ENCODE data around the gene PTPRT.

Gene PTPRT

DNA sequence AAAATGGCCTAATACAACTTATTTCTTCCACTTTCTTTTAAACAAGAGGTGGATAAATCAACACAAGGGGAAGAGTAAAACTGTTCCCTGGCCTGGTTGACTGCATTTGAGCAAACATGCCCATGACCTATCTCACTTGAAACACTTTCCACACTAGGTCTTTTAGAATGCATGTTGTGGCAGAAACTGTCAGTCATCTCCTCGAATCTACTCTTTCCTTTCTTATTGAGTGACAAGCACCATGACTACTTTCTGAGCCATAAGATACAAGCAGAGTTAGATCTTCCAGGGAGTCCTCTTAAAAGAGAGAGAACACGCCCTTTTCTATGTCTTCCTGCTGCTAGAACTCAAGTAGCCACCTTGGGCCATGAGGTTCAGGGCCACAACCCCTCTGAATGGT is 66.5 kb downstream of the PTPRT start:
- no peak for DNase-seq (ENCODE audit: low read depth, low spot score)

- no peak for DNase-seq (ENCODE audit: low read depth, low spot score)
These were observed 70.0 kb downstream of the PTPRT start for GRCh38 chr20:43119720-43120119.

- DNase-seq (ENCODE audit: low read depth, low spot score): peak; percentile 6
These were observed 87.3 kb downstream of the PTPRT start for GRCh38 chr20:43102394-43102793.

GRCh38 chr20:43096931-43097260 is 92.8 kb downstream of the PTPRT start:
- DNase-seq (ENCODE audit: low read depth, low spot score): peak; percentile 1

GRCh38 chr20:43096126-43096930 is 93.4 kb downstream of the PTPRT start:
- DNase-seq (ENCODE audit: low read depth, low spot score): peak; percentile 32

GRCh38 chr20:43095034-43095433 is 94.7 kb downstream of the PTPRT start:
- no peak for DNase-seq (ENCODE audit: low read depth, low spot score)

DNA sequence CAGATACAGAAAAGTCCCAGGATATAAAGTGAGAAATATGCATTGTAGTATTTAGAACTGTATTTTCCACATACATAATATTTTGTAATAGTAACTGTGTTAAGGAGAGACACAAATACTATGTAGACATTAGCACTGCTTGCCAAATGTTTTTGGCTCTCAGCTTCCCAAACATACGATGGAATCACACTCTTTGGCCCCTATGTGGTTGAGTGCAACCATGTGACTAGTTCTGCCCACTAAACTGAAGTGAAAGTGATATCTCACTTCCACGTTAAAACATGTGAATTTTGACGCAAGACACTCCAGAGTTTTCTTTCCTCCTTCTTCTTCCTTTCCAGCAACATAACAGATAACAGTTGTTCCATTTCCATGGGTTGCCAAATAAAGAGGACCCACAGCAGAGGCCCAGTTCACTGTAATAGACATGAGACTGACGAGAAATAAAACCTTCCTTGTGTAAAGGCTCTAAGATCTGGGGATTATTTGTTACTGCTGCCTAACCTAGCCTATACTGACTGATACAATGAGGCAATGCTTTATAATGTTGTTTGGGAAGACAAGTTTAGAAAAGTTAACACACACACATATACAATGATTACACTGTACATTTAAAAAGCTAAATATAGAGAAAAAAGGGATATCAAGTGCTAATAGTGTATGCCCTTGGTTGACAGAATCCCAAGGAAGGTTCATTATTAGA is 97.2 kb downstream of the PTPRT start:
- DNase-seq (ENCODE audit: low read depth, low spot score): no peak

DNA sequence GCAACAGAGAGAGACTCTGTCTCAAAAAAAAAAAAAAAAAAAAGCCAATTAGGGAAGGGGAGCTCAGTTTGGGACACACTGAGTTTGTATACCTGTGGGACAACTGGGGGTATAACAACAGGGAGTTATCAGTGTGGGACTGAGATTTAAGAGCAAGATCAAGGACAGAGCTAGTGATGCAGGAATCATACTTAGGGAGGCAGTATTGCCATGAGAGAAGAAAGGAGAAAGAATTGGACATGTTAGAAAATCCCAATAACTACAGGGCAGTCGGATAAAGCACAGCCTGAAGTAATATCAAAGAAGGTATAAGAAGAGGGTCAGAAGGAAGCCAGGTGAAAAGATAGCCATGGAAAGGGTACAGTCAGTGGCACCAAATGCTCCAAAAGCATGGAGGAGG is 121.2 kb downstream of the PTPRT start:
- DNase-seq (ENCODE audit: low read depth, low spot score): no peak

GRCh38 chr20:43066125-43066524 is 123.6 kb downstream of the PTPRT start:
- DNase-seq (ENCODE audit: low read depth, low spot score): no peak

DNA sequence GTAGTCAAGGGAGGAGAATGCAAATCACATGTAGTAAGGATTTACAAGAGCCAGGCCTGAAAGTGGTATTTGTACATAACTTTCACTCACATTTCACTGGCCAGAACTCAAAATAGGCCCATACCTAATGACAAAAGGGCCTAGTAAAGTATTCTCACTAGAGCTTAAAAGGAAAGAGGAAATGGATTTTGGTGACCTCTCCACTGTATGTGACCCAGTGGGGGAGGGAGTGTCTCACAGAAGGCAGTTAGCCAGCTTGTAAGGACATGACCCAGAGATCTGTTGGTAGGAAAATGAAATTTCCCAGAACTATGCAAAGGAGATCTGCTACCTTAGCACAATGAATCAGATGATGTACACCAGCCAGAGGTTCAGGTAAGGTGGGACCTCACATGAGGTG is 124.4 kb downstream of the PTPRT start:
- no peak for DNase-seq (ENCODE audit: low read depth, low spot score)

GRCh38 chr20:43058077-43058476 is 131.6 kb downstream of the PTPRT start:
- no peak for DNase-seq (ENCODE audit: low read depth, low spot score)

DNA sequence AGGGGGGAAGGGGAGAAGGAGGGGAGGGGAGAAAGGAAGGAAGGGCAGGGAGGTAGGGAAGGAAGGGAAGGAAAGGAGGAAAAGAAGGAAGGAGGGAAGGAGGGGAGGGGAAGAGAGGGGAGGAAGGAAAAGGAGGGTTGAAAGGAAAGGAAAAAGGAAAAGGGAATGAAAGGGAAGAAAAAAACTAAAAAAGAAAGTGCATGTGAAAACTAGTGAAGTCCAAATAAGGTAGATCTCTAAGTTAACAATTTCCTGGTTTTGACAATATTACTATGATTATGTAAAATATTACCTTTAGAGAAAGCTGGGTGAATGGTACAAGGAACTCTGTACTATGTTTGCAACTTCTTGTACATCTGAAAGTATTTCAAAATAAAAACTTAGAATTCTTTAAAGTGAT is 132.4 kb downstream of the PTPRT start:
- no peak for DNase-seq (ENCODE audit: low read depth, low spot score)

- DNase-seq (ENCODE audit: low read depth, low spot score): no peak
These were observed 134.4 kb downstream of the PTPRT start for GRCh38 chr20:43055181-43055884.

DNA sequence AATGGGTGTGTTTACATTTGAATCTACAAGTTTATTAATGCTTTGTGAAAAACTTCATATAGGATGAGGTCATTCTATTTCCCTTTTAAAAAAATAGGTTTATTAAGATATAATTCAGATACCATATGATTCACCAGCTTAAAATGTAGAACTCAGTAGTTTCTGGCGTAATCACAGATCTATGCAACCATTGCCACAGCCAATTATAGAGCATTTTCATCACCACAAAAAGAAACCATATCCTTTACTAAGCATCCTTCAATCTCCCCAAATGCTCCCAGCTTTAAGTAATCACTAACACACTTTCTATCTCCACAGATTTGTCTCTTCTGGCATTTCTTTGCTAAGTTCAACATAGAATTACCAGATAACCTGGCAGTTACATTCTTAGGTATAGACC is 137.2 kb downstream of the PTPRT start:
- no peak for DNase-seq (ENCODE audit: low read depth, low spot score)

GRCh38 chr20:43046966-43047365 is 142.7 kb downstream of the PTPRT start:
- no peak for DNase-seq (ENCODE audit: low read depth, low spot score)

DNA sequence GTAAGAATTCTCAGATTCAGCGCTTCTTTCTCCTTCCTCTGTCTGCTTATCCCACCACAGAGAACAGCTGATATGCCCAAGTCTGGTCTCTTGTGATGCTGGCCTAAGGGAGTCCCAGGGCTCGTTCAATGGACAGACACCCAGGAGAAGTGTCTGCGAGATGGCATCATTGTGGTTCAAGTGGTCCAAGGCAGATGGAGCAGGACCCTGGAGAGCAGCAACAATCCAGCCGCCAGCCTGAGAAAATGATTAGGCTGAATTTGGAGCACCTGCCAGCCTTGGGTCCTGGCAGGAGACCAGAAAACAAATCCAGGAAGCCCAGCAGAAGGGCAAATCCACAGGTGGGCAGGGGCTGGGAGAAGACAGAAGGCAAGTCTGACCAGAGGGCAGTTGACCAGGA is 145.8 kb downstream of the PTPRT start:
- DNase-seq (ENCODE audit: low read depth, low spot score): peak; percentile 14

DNA sequence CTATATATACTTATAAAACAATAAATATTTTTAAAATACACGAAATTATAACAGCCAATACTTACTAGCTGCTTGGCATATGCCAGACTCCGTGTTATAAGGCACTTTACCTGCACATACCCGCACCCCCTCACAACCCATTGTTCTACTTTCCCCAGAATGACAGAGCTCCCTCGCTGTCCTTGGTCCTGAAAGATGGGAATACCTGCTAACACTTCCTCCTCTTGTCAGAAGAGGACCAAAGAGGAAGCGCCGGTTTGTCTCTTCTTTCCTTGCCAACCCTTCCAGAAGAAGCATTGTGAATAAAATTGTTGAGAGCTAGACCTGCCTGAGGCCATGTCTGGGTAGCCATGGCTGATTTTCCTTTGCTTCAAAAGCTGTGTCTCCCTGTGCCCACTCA is 149.3 kb downstream of the PTPRT start:
- peak; percentile 35 for DNase-seq (ENCODE audit: low read depth, low spot score)

DNA sequence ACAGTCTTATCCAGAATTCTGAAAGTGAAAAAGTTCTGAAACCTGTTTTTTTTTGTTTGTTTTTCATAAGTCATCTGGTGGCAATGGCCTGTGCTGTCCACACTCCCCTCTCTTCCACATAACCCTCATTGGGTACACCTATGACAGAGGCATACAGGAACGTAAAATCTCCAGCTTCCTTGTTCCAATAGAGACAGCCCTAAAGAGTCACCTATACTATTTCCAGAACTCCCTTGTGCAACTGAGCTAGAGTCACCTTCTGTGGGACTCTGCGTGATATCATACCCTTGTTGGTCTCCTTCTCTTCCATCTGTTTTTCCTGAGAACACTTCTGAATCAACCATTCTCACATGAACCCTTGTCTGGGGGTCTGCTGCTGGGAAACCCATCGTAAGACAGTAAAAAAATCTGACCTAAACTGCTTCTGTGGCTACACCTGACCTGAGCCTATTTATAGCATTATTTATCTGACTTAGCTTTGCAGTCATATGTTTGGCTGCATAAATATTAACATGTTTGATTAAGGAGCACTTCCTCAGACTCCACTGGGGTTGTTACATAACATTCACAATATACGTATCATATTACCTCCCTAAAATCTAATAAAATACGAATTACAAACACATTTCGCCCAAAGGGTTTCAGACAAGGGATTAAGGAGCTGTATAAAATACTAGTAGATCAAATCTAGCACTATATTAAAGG is 151.9 kb downstream of the PTPRT start:
- no peak for DNase-seq (ENCODE audit: low read depth, low spot score)

- DNase-seq (ENCODE audit: low read depth, low spot score): no peak
These were observed 154.6 kb downstream of the PTPRT start for GRCh38 chr20:43034981-43035724.

- peak; percentile 50 for DNase-seq (ENCODE audit: low read depth, low spot score)
These were observed 157.2 kb downstream of the PTPRT start for GRCh38 chr20:43032459-43032858.

DNA sequence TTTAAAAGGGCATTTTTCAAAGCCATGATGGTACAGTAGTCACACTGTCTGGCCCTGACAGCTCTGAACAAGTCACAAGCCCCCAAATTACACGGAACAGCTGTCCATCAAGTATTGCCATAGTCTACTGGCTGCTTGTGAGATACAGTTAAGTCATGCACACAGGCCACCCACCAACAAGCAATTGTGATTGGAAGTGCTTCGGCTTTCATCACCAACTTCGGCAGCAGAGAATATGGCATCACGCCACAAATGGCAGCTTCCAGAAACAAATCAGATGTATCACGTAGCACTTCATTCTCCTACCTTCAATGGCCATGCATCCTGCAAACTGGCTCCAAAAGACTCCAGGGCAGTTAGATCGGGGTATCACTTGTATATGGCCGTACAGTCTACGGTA is 160.5 kb downstream of the PTPRT start:
- no peak for DNase-seq (ENCODE audit: low read depth, low spot score)
